DND-41 (cell line): ENCODE results near the gene PSMC3.

Source experiments
- EZH2 ChIP-seq: IDR thresholded peaks from 3 replicates; pipeline ENCODE4 v1.6.1; 2012; ENCODE audit warnings: borderline replicate concordance, low read depth, mild to moderate bottlenecking, moderate library complexity, low read length, inconsistent platforms; ENCODE audit not compliant: severe bottlenecking
- TF ChIP-seq, protein P1 (sequence below): IDR thresholded peaks from 2 replicates; pipeline ENCODE4 v1.5.1; 2012; ENCODE audit warnings: borderline replicate concordance, low read length, moderate library complexity, mild to moderate bottlenecking; ENCODE audit not compliant: poor library complexity, severe bottlenecking; ENCODE audit errors: extremely low read depth

GRCh38 chr11:47430524-47430923 is 4.3 kb upstream of the PSMC3 start:
- TF ChIP-seq, protein P1, sequence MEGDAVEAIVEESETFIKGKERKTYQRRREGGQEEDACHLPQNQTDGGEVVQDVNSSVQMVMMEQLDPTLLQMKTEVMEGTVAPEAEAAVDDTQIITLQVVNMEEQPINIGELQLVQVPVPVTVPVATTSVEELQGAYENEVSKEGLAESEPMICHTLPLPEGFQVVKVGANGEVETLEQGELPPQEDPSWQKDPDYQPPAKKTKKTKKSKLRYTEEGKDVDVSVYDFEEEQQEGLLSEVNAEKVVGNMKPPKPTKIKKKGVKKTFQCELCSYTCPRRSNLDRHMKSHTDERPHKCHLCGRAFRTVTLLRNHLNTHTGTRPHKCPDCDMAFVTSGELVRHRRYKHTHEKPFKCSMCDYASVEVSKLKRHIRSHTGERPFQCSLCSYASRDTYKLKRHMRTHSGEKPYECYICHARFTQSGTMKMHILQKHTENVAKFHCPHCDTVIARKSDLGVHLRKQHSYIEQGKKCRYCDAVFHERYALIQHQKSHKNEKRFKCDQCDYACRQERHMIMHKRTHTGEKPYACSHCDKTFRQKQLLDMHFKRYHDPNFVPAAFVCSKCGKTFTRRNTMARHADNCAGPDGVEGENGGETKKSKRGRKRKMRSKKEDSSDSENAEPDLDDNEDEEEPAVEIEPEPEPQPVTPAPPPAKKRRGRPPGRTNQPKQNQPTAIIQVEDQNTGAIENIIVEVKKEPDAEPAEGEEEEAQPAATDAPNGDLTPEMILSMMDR, result no peak
- no peak for TF ChIP-seq EZH2
